SK-N-SH treated with all-trans-retinoic acid at 6 μM for 48 hours (cell line): ENCODE data around the gene TRMT2B.
"Not testable (repeated sequence)": the region's sequence is repeated elsewhere in the genome, so short reads cannot be mapped to it uniquely, and the experiment has no call there.

Experiments
- ATAC-seq: fragments of 200-7000 bp; cut with Tn5 transposase; 3 replicates; pipeline ENCODE4 v1.9.1; 2020; ENCODE audit warnings: mild to moderate bottlenecking, moderate library complexity
- ARNTL ChIP-seq: fragments of 450-650 bp; formaldehyde crosslinking; IDR thresholded peaks from 2 replicates; pipeline ENCODE4 v1.5.0; 2020; ENCODE audit warnings: low read depth, mild to moderate bottlenecking, moderate library complexity, borderline replicate concordance
- BACH2 ChIP-seq: fragments of 250-450 bp; sonication (Bioruptor Pico); IDR thresholded peaks from 2 replicates; pipeline ENCODE4 v1.9.0; 2021; ENCODE audit warnings: mild to moderate bottlenecking, borderline replicate concordance
- CREB5 ChIP-seq: fragments of 250-450 bp; sonication (Bioruptor Pico); IDR thresholded peaks from 2 replicates; pipeline ENCODE4 v1.5.1; 2020; ENCODE audit warnings: low read depth, mild to moderate bottlenecking, moderate library complexity
- ESRRG ChIP-seq: fragments of 250-450 bp; sonication (Bioruptor Pico); IDR thresholded peaks from 2 replicates; pipeline ENCODE4 v1.6.1; 2021; ENCODE audit warnings: mild to moderate bottlenecking
- GLIS3 ChIP-seq: fragments of 250-450 bp; sonication (Bioruptor Pico); IDR thresholded peaks from 2 replicates; pipeline ENCODE4 v1.5.0; 2020; ENCODE audit warnings: mild to moderate bottlenecking, moderate library complexity
- OSR1 ChIP-seq: fragments of 250-450 bp; sonication (Bioruptor Pico); IDR thresholded peaks from 2 replicates; pipeline ENCODE4 v1.8.0; 2022; ENCODE audit warnings: moderate library complexity, mild to moderate bottlenecking, inconsistent platforms
- POU6F1 ChIP-seq: fragments of 250-450 bp; sonication (Bioruptor Pico); IDR thresholded peaks from 2 replicates; pipeline ENCODE4 v1.8.0; 2021; ENCODE audit warnings: low read depth, mild to moderate bottlenecking, moderate library complexity, borderline replicate concordance
- PPARA ChIP-seq: fragments of 250-450 bp; sonication (Bioruptor Pico); IDR thresholded peaks from 2 replicates; pipeline ENCODE4 v1.5.0; 2020; ENCODE audit warnings: mild to moderate bottlenecking, borderline replicate concordance
- SNAI2 ChIP-seq: fragments of 250-450 bp; sonication (Bioruptor Pico); IDR thresholded peaks from 2 replicates; pipeline ENCODE4 v1.5.0; 2020; ENCODE audit warnings: mild to moderate bottlenecking, moderate library complexity
- TOX ChIP-seq: fragments of 250-450 bp; sonication (Bioruptor Pico); IDR thresholded peaks from 2 replicates; pipeline ENCODE4 v1.8.0; 2021; ENCODE audit warnings: mild to moderate bottlenecking, moderate library complexity, borderline replicate concordance
- TSHZ2 ChIP-seq: fragments of 250-450 bp; sonication (Bioruptor Pico); IDR thresholded peaks from 2 replicates; pipeline ENCODE4 v1.5.0; 2020; ENCODE audit warnings: mild to moderate bottlenecking, moderate library complexity
- ZFP3 ChIP-seq: fragments of 250-450 bp; sonication (Bioruptor Pico); IDR thresholded peaks from 2 replicates; pipeline ENCODE4 v1.5.0; 2020; ENCODE audit warnings: mild to moderate bottlenecking, moderate library complexity
- ZFP30 ChIP-seq: fragments of 450-650 bp; formaldehyde crosslinking; IDR thresholded peaks from 2 replicates; pipeline ENCODE4 v1.5.0; 2022; ENCODE audit warnings: mild to moderate bottlenecking, moderate library complexity
- ZNF565 ChIP-seq: fragments of 450-650 bp; formaldehyde crosslinking; conservative IDR thresholded peaks from 2 replicates; pipeline ENCODE4 v1.5.0; 2020; ENCODE audit warnings: low read depth, mild to moderate bottlenecking, moderate library complexity
- ZNF8 ChIP-seq: fragments of 450-650 bp; formaldehyde crosslinking; IDR thresholded peaks from 2 replicates; pipeline ENCODE4 v1.5.0; 2020; ENCODE audit warnings: mild to moderate bottlenecking, moderate library complexity
- TF ChIP-seq, protein P1 (sequence below): fragments of 250-450 bp; sonication (Bioruptor Pico); IDR thresholded peaks from 2 replicates; pipeline ENCODE4 v1.5.1; 2021; ENCODE audit warnings: mild to moderate bottlenecking, moderate library complexity

TRMT2B gene

DNA sequence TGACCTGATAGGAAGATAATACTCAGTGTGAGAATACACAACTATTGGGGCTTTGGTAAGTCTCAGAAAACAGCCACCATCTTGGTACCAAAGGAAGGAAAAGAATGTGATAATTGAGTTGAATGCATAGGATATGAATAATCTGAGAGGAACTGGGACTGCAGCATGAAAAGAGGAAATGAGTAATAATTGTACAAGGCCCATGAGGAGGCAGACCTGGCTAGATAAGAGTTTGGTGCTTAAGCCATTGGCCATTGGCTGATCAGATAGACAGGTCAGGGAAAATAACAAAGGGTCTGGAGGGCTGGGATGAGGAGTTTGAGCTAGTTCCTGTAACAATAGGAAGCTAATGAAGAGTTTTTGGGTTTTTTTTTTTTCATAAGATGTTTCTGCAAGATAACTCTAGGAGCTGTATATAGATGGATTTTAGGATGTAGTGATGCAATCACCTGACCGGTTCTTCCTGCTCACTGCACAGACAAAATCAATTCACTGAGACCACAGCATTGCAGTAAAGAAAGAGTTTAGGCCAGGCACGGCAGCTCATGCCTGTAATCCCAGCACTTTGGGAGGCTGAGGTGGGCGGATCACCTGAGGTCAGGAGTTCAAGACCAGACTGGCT is 5.3 kb upstream of the TRMT2B start (continued):
- TF ChIP-seq POU6F1 (CRISPR knock-in tag) = no peak

- ATAC-seq = not testable (repeated sequence)
These were observed 4.6 kb upstream of the TRMT2B start for GRCh38 chrX:101056551-101056950.

DNA sequence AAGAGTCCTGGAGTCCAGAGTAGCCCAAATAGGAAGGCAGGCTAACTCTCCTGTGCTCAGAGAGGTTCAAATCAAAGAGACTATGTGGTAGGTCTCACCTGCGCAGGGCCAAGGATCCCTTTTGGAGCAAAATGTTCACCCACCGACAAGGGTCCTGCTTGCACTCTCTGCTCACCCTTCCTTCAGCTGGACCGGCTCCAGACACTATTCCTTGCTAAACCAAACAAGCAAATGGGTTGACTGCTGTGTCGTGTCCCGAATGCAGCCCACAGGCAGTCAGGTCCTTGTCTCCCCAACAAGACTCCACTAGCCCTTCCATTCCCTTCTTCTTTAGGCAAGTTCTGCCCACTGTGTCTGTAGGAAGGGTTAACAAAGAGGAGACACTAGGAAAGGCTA is 760 bp downstream of the TRMT2B start:
- TF ChIP-seq CREB5 (CRISPR knock-in tag) (no peak), SNAI2 (CRISPR knock-in tag) (no peak), PPARA (no peak)
- no peak for ATAC-seq

GRCh38 chrX:101040197-101040596 is 11.7 kb downstream of the TRMT2B start:
- no peak for TF ChIP-seq TSHZ2
- TF ChIP-seq BACH2 (CRISPR knock-in tag) = no peak
- TF ChIP-seq TOX = no peak
- ATAC-seq = no peak

DNA sequence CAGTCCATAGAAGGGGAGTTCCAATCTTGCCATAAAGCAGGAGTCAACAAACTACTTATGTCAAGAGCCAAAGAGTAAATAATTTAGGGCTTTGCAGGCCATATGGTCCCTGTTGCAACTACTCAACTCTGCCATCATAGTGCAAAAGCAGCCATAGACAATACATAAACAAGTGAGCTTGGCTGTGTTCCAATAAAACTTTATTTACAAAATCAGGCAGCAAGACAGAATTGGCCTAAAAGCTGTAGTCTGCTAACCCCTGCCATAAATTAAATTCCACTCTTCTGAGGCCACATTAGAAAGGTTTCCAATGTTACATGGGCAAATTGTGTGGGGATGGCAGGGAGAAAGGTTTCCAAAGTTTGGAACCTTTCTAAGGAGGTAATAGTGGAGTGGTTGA is 14.7 kb downstream of the TRMT2B start:
- ATAC-seq = no peak
- TF ChIP-seq ZFP30 (CRISPR knock-in tag) (no peak), ESRRG (no peak), CREB5 (CRISPR knock-in tag) (no peak), PPARA (no peak), SNAI2 (CRISPR knock-in tag) (no peak), POU6F1 (CRISPR knock-in tag) (no peak)

DNA sequence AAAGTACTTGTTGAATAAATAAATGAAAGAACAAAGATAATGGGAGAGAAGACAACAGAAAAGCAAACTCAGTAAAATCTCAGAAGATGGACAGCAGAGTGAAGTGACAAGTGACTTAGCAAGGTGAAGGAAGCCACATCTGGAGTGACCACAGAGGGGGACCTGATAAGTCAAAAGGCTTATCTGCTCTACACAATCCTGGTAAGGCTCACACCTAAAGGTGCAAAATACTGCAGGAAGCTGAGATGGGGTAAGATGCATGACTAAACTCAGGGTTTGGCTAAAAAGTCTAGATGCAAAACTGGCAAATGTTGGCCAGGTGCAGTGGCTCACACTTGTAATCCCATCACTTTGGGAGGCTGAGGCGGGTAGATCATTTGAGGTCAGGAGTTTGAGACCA is 22.2 kb downstream of the TRMT2B start:
- ATAC-seq = no peak
- TF ChIP-seq, protein P1, sequence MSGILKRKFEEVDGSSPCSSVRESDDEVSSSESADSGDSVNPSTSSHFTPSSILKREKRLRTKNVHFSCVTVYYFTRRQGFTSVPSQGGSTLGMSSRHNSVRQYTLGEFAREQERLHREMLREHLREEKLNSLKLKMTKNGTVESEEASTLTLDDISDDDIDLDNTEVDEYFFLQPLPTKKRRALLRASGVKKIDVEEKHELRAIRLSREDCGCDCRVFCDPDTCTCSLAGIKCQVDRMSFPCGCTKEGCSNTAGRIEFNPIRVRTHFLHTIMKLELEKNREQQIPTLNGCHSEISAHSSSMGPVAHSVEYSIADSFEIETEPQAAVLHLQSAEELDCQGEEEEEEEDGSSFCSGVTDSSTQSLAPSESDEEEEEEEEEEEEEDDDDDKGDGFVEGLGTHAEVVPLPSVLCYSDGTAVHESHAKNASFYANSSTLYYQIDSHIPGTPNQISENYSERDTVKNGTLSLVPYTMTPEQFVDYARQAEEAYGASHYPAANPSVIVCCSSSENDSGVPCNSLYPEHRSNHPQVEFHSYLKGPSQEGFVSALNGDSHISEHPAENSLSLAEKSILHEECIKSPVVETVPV (CRISPR knock-in tag) = no peak
- TF ChIP-seq SNAI2 (CRISPR knock-in tag) (no peak), PPARA (no peak), ESRRG (no peak), GLIS3 (CRISPR knock-in tag) (no peak), ZNF8 (CRISPR knock-in tag) (no peak), POU6F1 (CRISPR knock-in tag) (no peak), OSR1 (no peak), TOX (no peak), ZNF565 (CRISPR knock-in tag) (no peak), ARNTL (CRISPR knock-in tag) (no peak), ZFP3 (no peak), CREB5 (CRISPR knock-in tag) (no peak)
